GM21526 (cell line): ENCODE measurements around the gene SMYD2.
"Not testable (repeated sequence)": the region's sequence is repeated elsewhere in the genome, so short reads cannot be mapped to it uniquely, and the experiment has no call there.

Source experiments
- ATAC-seq: cut with Tn5 transposase; IDR thresholded peaks from one replicate; pipeline ENCODE4 v1.9.1; 2021; ENCODE audit warnings: moderate library complexity; ENCODE audit not compliant: unreplicated experiment, low FRiP score

SMYD2 gene

DNA sequence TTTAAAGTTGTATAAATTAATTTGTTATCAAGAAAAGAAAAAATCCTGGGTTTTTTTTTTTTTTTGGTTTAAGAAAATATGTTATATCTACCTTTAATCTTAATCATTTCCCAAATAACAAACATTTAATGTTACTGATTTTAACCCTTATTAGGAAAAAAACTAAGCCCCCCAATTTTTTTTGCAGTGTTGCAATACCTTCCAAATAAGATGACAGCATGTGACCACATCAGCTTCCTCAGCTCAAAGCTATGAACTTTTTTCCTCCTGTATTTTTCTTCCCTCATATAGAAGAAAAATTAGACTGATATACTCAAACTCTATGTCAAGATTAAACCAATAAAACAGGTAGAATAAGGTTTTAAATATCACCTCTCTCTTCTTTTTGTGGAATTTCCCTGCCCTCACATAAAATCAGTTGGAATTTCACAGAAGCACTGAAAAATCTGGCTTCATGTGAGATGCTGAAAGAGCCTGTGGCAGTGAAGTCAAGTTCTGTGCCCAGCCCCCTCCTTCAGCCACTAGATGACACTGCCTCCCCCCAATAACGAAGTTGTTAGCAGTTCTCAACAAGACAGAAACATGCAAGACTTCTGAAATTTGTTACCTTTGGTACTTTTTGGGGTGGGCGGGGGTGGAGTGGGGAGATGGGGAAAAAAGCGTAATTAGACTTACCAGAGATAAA, 9.6 kb upstream of the SMYD2 start:
- no peak for ATAC-seq

DNA sequence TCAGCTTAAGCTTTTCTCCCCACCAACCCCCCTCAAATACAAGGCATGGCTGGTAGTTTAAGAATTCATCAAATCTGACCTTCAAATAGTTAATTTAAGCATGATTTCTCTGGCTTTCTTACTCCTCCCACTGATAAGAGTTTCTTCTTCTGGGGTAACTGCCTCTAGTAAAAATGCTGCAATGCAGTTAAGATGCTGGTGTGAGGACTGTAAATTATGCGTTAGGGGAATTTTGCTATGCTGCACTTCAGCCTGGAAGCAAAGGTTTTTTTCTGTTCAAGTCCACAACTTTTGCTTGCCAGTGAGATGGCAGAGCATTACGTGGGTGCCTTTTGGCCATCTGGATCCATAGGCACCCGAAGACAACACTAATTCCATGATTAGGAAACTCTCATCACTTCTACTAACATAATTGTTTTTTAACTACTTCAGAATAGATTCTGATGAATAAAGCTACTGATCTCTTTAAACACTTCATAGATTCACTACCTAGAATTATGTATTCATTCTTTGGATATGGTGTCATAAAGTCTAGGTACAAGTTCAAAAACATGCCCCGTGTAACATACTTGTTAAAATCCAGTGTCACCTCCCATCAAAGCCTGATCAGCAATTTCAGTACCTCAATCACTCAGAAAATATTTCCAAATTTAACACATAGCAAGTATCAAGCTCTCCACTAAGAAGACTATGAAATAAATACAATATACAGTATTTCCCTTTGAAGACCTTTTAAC, 8.8 kb upstream of the SMYD2 start:
- no peak for ATAC-seq

DNA sequence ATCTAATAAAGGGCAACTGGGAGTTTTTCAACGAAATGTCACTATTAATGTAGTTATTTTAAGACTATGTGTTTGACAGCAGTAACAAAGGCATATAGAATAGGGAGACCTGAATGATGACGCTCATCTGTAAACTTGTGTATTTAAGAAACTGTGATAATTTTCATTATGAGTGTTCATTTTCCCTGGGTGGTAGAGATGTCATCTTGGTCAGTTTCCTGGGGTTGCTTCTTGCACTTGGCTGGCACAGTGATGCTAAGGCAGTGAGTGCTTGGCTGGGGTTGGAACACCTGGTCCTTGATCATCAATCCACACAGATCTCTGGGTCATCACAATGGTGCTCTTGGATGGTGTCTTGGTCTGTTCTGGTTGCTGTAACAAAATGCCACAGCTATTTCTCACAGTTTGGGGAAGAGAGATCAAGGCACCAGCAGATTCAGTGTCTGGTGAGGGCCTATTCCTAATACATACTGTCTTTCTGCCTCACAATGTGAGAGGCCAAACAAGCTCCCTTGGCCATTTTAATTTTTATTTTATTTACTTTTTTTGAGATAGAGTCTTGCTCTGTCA, 7.9 kb upstream of the SMYD2 start:
- no peak for ATAC-seq

DNA sequence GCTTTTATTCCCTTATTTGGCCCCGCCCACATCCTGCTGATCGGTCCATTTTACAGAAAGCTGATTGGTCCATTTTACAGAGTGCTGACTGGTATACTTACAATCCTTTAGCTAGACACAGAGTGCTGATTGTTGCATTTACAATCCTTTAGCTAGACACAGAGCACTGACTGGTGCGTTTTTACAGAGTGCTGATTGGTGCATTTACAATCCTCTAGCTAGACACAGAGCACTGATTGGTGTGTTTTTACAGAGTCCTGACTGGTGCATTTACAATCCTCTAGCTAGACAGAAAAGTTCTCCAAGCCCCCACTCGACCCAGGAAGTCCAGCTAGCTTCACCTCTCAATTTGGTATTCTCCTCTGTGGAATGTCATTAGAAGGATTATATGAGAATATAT, 5.3 kb upstream of the SMYD2 start:
- ATAC-seq, result not testable (repeated sequence)

DNA sequence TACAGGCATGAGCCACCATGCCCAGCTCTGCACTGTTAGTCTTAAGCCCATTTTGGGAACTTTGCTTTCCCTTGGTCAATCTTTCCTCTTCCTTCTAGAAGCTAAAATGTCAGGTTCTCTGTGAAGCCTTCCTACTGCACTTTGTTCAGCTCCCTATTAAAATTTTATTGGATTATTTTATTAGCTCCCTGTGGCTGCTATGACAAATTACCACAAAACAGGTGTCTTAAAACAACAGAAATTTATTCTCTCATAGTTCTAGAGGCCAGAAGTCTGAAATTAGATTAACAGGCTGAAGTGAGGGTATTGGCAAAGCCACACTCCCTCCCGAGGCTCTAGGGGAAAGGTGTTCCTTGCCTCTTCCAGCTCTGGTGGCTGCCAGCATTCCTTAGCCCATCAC, 4.2 kb upstream of the SMYD2 start:
- no peak for ATAC-seq

DNA sequence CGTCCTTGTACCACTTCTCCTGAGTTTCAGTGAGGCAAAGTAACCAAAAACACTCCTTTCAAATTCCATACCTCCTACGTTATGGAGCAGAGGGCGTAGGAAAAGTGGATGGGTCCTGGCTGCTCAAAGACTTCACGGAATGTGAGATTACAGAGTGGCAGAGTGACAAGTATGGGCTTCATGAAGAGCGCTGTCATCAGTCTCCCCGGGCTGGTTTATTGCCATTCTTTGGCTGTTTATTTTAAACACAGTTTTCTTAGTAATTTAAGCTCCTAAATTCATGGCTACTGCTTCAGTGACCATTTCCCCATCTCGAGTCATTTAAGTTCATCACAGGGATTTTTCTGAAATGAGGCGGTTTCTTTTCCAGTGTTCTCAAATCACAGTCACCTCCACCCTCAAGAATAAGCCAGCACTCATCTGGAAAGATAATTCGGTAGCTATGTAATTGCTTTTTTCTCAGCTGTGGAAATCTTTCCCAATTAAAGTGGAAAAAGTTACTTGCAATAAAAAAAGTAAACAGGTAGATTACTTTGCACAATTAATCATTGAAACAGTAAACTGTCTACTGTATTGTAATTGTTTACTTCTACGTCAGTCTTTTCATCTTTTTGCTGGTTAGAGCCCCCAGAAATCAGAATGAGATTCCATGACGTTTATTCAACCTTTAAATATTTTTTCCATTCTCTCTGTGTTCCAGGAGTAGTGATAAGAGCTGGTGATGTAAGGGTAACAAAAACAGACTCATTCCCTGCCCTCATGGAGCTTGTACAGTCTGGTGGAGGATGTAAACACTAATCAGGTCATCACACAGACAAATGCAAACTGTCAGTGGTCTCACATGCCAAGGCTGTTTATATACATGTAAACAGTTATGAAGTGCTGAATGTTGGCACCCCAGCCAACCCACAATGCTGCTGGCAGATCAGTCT, 3.0 kb upstream of the SMYD2 start:
- ATAC-seq, result no peak

DNA sequence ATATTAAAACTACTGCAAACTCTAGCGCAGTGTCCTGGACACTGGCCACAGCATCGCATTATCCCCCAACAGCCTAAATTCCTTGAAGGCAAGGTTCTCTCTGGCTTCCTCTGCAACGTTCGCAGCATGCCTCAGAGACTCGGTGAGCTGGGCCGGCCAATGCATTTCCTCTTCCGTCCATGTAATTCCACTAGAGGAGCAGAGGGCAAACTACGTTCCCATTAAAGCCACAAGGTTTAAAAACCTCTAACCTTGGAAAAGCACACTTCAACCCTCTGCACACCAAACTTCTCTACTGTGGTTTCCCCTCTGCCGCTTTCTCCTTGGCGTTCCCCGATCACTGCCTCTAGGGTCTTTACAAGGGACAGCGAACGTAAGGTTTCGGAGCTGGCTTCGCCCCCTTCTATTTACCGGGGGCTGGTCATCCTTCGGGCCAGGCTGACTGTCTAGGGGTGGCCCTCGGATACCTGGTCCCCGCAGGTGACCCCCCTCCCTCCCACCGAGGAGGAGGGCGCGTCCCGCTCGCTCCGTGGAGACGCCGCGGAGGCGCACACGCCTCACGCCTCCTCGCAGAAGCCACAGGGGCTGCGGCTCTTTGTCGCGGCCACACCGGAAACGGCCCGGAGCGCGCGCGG, 456 bp upstream of the SMYD2 start:
- peak; percentile 57 for ATAC-seq

DNA sequence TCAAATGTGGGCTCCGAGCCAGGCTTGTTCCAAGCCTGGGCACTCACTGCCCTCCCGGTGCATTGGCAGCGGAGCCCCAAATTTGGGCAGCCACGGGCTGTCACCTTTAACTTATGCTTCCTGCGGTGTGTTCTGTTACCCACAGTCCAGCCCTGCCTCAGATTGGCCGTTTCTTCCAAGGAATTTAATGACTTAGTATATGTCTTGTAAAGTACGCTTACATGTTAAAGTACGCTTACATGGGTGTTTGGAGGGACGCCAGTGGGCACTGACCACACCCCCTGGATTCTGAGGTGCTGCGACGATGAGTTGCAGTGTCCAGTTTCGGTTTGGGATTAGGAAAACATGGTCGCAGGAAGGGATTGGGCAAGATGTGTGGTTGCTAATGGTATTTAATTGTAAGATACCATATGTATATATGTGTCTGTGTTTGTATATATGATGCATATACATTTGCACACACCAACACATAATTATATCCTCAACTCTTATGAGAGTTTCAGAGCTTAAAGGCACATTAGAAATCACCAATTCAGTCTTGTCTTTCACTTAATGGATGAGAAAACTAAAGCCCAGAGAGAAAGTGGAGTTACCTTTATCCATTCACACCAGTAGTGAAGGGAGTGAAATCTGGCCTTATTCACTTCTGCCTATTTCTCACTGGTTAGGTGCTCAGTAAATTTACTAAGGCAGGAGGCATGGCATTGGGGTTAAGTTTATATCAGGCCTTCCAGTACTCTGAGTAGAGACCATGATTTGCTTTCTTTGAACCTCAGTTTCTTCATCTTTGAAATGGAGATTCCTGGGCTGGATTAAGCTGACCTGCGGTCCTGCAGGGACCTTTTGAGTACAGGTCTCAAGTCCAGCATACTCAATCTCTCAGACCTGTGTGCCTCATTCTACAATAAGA, 1.0 kb downstream of the SMYD2 start:
- ATAC-seq, result no peak

DNA sequence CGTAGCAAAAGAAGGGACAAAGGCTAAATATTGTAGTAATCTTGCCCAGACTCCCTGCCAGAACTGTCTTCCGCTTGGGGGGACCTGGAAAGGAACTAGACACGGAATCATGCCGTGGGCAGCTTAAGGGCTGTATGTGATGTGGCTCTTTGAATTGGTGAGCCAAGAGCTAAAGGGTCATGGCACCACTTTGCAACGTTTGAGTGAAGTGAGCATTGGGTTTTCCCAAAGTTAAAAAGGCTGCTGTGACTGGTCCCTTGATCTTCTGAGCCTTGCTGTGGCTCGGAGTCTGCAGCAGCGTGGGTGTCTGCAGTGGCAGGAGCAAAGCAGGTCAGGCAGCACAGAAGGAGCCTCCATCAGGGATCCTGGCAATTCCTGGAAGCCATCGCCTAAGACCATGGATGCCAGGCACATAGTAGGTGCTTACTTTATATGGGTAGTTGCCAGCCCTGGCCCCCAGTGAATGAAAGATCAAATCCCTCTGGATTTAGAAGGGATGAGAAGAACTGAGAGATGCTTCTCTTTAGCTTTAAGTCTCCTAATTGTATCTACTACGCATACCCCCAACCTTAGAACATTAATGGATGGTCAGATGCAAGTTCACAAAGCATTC, 1.8 kb downstream of the SMYD2 start:
- ATAC-seq, result no peak

DNA sequence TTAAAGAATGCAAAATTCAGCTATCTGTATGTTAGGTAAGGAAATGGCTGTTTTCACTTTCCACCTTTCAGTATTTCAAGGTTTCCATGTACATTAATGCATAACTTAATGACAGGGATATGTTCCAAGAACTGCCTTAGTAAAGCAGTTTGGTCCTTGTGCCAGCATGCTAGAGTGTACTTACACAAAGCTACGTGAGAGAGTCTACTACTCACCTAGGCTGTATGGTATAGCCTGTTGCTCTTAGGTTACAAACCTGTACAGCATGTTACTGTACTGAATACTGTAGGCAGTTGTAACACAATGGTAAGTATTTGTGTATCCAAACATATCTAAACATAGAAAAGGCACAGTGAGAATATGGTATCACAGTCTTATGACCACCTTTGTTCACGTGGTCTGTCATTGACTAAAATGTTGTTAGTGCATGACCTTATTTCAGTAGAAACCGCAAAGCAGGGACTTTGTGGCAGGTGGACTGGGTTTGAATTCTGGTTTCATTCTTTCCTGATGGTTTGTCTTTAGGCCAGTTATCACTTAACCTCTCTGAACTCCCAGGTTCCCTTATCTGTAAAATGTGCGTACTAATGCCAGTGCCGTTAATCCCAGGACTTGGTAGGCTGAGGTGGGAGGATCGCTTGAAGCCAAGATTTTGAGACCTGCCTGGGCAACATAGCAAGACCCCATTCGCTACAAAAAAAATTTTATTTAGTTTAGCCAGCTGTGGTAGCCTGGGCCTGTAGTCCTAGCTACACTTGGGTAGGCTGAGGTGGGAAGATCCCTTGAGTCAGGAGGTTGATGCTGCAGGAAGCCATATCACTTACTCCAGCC, 4.9 kb downstream of the SMYD2 start:
- ATAC-seq, result no peak

DNA sequence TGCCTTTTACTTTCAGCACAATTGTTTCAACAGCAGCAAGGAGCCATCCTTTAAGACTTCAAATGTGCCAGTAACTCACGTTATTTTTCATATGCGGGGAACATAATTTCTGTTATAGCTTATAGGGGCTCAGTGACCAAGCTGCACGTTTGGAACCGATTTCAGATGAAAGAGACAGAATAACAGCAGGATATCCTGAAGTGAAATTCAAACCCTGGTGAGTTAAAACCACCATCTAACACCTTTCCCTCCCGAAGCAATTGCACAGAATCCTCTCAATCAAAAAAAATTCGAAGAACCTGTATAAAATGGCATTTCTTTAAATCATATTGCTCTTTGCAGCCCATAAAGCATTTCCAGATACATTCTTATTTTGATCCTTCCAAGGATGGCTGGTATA, 6.9 kb downstream of the SMYD2 start:
- ATAC-seq, result no peak

DNA sequence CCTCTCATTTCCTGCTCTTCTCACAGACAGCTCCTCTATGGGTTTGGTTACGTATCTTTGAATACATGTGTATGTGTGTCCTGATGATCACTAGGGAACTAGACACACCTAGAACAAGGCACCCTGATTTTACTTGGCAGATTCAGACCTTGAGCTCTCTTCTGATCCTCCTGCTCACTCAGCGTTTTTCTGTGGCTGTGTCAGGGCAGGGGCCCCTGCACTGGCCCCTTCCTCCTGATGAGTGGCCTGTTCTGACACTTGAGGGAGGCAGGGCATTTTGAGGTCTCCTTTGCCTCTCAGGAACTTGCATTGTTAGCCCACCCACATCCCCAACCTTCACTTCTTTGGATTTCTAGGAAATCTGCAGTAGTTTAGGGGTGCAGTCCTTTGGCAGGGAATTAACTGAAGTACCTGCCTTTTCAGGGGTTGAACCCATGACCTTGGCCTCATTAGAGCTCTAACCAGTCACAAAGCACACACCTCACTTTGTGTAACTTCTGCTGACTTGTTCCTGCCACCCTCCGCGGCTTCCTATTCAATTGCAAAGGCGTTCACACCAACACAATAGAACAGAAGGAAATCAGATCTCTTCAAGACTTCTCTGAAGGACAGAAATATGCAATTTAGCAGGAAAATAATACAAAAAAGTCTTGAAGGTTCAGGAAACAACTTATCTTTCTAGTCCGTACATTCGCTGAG, 8.8 kb downstream of the SMYD2 start:
- ATAC-seq, result no peak

DNA sequence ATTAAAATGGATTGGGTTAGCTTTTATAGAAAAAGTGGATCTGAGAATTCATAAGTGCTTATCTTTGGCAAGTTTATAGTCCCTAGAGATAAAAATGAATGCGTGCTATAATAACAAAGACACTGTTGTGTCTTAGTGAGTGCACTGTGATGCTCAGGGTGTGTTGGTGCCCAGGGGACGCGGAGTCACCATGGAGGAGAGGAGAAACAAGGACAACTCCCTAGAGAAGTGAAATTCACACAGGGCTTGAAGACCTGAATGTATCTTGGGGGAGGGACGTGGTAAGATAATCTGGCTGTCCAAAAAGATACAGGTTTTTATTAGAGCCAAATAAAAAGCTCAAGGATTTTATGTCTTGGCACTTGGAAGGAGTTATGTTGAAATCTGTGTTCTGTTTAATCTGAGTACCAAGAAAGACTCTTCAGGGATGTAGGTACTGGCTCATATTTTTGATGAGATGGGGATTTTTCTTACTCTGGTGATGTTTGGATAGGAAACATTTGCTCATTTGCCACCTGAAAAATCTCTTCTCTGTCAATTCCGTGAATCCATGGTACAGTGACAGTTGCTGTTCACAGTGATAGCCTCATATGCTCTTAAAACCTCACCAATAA, 9.6 kb downstream of the SMYD2 start:
- ATAC-seq, result no peak

DNA sequence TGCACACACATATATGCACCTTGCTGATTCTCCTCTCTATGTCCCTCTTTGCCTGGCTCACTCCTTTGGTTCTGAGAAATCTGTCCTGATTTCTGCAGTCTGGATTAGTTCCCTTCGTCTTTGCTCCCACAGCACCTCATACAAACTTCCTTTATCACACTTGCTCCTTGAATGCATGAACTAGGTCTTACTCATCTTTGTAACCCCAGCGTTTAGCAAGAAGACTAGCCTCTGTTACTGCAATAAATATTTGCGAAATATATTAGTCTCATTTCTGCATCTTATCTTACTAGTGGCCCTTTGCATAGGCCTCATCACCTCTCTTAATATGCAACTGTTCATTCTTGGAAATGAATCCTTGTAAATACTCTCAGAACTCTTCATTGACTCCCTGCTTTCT, 11.4 kb downstream of the SMYD2 start:
- no peak for ATAC-seq

DNA sequence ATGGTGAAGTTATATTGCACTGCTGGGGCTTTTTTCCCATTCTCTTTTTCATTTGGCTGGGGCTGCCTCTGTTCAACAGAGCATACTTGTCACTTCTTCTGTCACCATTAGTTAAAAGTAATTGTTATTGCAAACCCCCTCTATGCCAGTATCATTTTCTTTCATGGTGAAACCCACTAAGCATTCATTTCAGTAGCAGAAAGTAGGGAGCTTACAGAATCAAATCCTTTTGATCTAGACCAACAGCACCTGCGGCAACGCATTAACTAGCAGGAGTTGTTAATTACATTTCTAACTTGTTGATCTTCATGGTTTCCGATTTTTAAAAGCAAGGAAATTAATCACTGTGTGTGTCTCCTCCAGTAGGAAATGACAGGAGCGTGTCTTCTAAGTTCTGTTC, 15.0 kb downstream of the SMYD2 start:
- ATAC-seq, result no peak

DNA sequence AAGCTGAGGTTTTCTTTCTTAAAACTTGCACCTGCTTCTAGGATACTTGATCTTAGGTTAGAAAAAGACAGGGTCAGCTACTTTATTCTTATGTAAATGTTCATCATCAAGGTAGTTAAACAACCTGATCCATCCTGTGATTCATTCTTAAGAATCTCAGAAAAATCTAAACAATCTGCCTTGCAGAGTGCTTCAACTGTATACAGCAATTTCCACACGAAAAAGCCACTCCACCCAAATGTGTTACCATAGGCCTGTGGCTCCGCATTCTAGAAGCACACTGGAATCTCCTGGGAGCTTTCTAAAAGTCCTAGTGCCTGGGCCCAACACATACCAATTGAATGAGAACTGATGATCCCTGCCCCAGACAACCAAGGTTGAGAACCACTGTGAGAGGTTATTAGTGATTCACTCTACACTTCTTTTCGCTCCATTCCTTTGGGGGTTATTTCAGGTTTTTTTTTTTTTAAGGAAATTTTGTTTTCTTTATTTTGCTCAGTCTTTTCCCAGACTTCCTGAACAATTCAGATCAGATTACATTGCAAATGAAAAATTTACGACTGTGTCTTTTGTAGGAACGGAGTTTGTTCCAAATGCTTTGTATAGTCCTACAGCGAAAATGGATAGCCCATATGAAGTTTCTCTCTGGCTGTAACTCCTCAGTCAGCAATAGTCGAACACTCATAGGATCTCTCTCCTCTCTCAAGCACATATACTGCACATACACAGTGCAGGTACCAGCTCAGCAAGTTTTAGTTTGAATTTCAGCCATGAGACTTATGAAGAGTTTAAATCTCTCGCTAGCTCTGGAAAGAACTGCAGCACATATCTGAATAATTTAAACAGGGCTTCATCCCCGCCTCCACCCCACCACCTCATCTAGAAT, 16.1 kb downstream of the SMYD2 start:
- no peak for ATAC-seq
